HL-60 (cell line): ENCODE measurements around the gene CSNK1D.

ENCODE experiments used
- CTCF ChIP-seq: IDR thresholded peaks from one replicate; pipeline ENCODE4 v1.5.1; 2011; ENCODE audit warnings: low read length, control low read depth, inconsistent platforms; ENCODE audit not compliant: insufficient read depth
- GABPA ChIP-seq: IDR thresholded peaks from 2 replicates; pipeline ENCODE4 v1.6.1; 2012; ENCODE audit warnings: low read depth
- POLR2AphosphoS5 ChIP-seq: IDR thresholded peaks from 2 replicates; pipeline ENCODE4 v1.6.1; 2012; ENCODE audit warnings: low read depth
- REST ChIP-seq: IDR thresholded peaks from 2 replicates; pipeline ENCODE4 v1.6.1; 2012; ENCODE audit warnings: low read depth; ENCODE audit not compliant: insufficient replicate concordance
- SPI1 ChIP-seq: IDR thresholded peaks from 2 replicates; pipeline ENCODE4 v1.6.1; 2012; ENCODE audit warnings: low read depth, mild to moderate bottlenecking, borderline replicate concordance

- TF ChIP-seq CTCF (no peak), GABPA (no peak), SPI1 (no peak), POLR2AphosphoS5 (peak; percentile 2; the same call in 1 of the 2 replicates), REST (no peak)
Measured at GRCh38 chr17:82232322-82232820, 41.1 kb downstream of the CSNK1D start.
